ENCODE results near the gene PRR3. TPM values are rescaled to one million over a fixed set of nuclear protein-coding genes. Genes with fewer than 3 reads are reported as not detected.

Gene PRR3
- total RNA-seq, 1 donor from 2014 or later = 1.4 TPM

- intact Hi-C loops (cut with DNase I) = no loop called here
- ATAC-seq (ENCODE audit: poor library complexity) (no peak), DNase-seq (no peak)
Observed at GRCh38 chr6:30562470-30563425, 5.7 kb downstream of the PRR3 start.

- intact Hi-C loops (cut with DNase I) = no loop called here
- ATAC-seq (ENCODE audit: poor library complexity) (no peak), DNase-seq (no peak)
Observed at GRCh38 chr6:30564114-30564513, 7.0 kb downstream of the PRR3 start.

- intact Hi-C loops (cut with DNase I) = no loop called here
- DNase-seq (no peak), ATAC-seq (ENCODE audit: poor library complexity) (no peak)
Observed at GRCh38 chr6:30565772-30566171, 8.7 kb downstream of the PRR3 start.

- no peak for ATAC-seq (ENCODE audit: poor library complexity)
- intact Hi-C loops (cut with DNase I) = no loop called here
Observed at GRCh38 chr6:30568245-30568644, 11.2 kb downstream of the PRR3 start.

GRCh38 chr6:30570263-30570662 lies 13.2 kb downstream of the PRR3 start:
- intact Hi-C loops (cut with DNase I) = no loop called here
- DNase-seq = no peak
- ATAC-seq (ENCODE audit: poor library complexity) = no peak

More at GRCh38 chr6:30568245-30568644, 11.2 kb downstream of the PRR3 start:
- no peak for DNase-seq

GRCh38 chr6:30570740-30571074 lies 13.6 kb downstream of the PRR3 start:
- ATAC-seq (ENCODE audit: poor library complexity) (peak; percentile 19), DNase-seq (no peak)
- intact Hi-C loops (cut with DNase I) = no loop called here

GRCh38 chr6:30571075-30571761 lies 14.1 kb downstream of the PRR3 start, which contains the start of gene ABCF1:
Gene ABCF1, plus strand, starts transcription at chr6:30571442. Its CDS starts 46 bp downstream, at chr6:30571488.
- DNase-seq (peak; percentile 99), ATAC-seq (ENCODE audit: poor library complexity) (peak; percentile 99)
- intact Hi-C loops (cut with DNase I) = no loop called here

- intact Hi-C loops (cut with DNase I) = no loop called here
- DNase-seq = no peak
- no peak for ATAC-seq (ENCODE audit: poor library complexity)
Observed at GRCh38 chr6:30571762-30572082, 14.6 kb downstream of the PRR3 start.

GRCh38 chr6:30572148-30572547 lies 15.1 kb downstream of the PRR3 start:
- no peak for DNase-seq
- intact Hi-C loops (cut with DNase I) = no loop called here
- no peak for ATAC-seq (ENCODE audit: poor library complexity)

- DNase-seq (no peak), ATAC-seq (ENCODE audit: poor library complexity) (no peak)
- intact Hi-C loops (cut with DNase I) = no loop called here
Observed at GRCh38 chr6:30573113-30573512, 16.0 kb downstream of the PRR3 start.

- intact Hi-C loops (cut with DNase I) = no loop called here
Observed at GRCh38 chr6:30578051-30578450, 21.0 kb downstream of the PRR3 start.

GRCh38 chr6:30583921-30584320 lies 26.8 kb downstream of the PRR3 start:
- intact Hi-C loops (cut with DNase I) = no loop called here
- no peak for DNase-seq

More at GRCh38 chr6:30578051-30578450, 21.0 kb downstream of the PRR3 start:
- DNase-seq = no peak
- ATAC-seq (ENCODE audit: poor library complexity) = no peak

GRCh38 chr6:30589754-30590358 lies 32.8 kb downstream of the PRR3 start:
- DNase-seq (no peak), ATAC-seq (ENCODE audit: poor library complexity) (no peak)
- intact Hi-C loops (cut with DNase I) = no loop called here

More at GRCh38 chr6:30583921-30584320, 26.8 kb downstream of the PRR3 start:
- ATAC-seq (ENCODE audit: poor library complexity) = no peak

- ATAC-seq (ENCODE audit: poor library complexity) (no peak), DNase-seq (no peak)
- intact Hi-C loops (cut with DNase I) = no loop called here
Observed at GRCh38 chr6:30590509-30590908, 33.4 kb downstream of the PRR3 start.

GRCh38 chr6:30591008-30591407 lies 33.9 kb downstream of the PRR3 start:
- intact Hi-C loops (cut with DNase I) = no loop called here
- DNase-seq (no peak), ATAC-seq (ENCODE audit: poor library complexity) (no peak)

- ATAC-seq (ENCODE audit: poor library complexity) (no peak), DNase-seq (no peak)
- intact Hi-C loops (cut with DNase I) = no loop called here
Observed at GRCh38 chr6:30592287-30592686, 35.2 kb downstream of the PRR3 start.

GRCh38 chr6:30597315-30598144 lies 40.4 kb downstream of the PRR3 start:
- DNase-seq (peak; percentile 63), ATAC-seq (ENCODE audit: poor library complexity) (peak; percentile 74)
- intact Hi-C loops (cut with DNase I) = loop anchor here (5.0 kb wide), 1 partner anchor 115 kb away; no protein-coding TSS in a partner anchor

GRCh38 chr6:30598912-30599624 lies 42.0 kb downstream of the PRR3 start:
- intact Hi-C loops (cut with DNase I) = loop anchor here (5.0 kb wide), 1 partner anchor 117 kb away; no protein-coding TSS in a partner anchor
- DNase-seq = no peak
- no peak for ATAC-seq (ENCODE audit: poor library complexity)
